AG04449 (cell line): ENCODE data around the gene IGF2BP1.
"Not testable (repeated sequence)": the region's sequence is repeated elsewhere in the genome, so short reads cannot be mapped to it uniquely, and the experiment has no call there.

Experiments used
- CTCF ChIA-PET: fragments of 350-600 bp; formaldehyde crosslinking; extraction: SDS; loops from one replicate; lab custom pipeline; 2021; ENCODE audit warnings: antibody characterized with exemption; lab: Yijun Ruan, JAX
- POLR2A ChIA-PET: fragments of 400-600, 350-600 bp; formaldehyde crosslinking; extraction: SDS; loops from one replicate; lab custom pipeline; 2020; ENCODE audit warnings: antibody characterized with exemption, inconsistent platforms; lab: Yijun Ruan, JAX
- DNase-seq: peaks from one replicate; pipeline ENCODE4 v3.0.0-alpha.2; 2010; ENCODE audit warnings: low read depth, low spot score
- H3K4me3 ChIP-seq: 2 replicates; pipeline ENCODE4 v1.5.1; 2011; ENCODE audit warnings: low read depth, mild to moderate bottlenecking, control low read depth, low read length
- CTCF ChIP-seq: IDR thresholded peaks from one replicate; pipeline ENCODE4 v1.5.1; 2011; ENCODE audit warnings: mild to moderate bottlenecking, moderate library complexity, low read length, control low read depth, inconsistent platforms; ENCODE audit not compliant: insufficient read depth; ENCODE audit errors: missing control alignments

The IGF2BP1 gene

GRCh38 chr17:49002766-49003165, 5.6 kb downstream of the IGF2BP1 start:
- POLR2A ChIA-PET: no interaction called here
- no peak for TF ChIP-seq CTCF
- H3K4me3 ChIP-seq: no peak overlapping the region
- no peak for DNase-seq
- CTCF ChIA-PET: interaction anchor here (0.9 to 6.1 kb wide), 4 partner anchors 8 to 30 kb away, joined by 3 to 52 read pairs (median 6); no protein-coding TSS in a partner anchor

GRCh38 chr17:49003557-49004511, 6.6 kb downstream of the IGF2BP1 start:
- no peak for TF ChIP-seq CTCF
- no peak for DNase-seq
- ChIA-PET CTCF (interaction anchor here (0.9 to 6.1 kb wide), 9 partner anchors 9 to 43 kb away, joined by 3 to 52 read pairs (median 4); no protein-coding TSS in a partner anchor), POLR2A (interaction anchor here (0.6 kb wide), 1 partner anchor 59 kb away, joined by 3 read pairs; no protein-coding TSS in a partner anchor)
- peak overlapping the region; percentile 58 for H3K4me3 ChIP-seq

- ChIA-PET CTCF (interaction anchor here (0.7 to 6.1 kb wide), 10 partner anchors 9 to 51 kb away, joined by 3 to 52 read pairs (median 4); no protein-coding TSS in a partner anchor), POLR2A (no interaction called here)
- TF ChIP-seq CTCF: no peak
- DNase-seq: no peak
- H3K4me3 ChIP-seq: no peak overlapping the region
Observed at GRCh38 chr17:49005140-49005539, 8.0 kb downstream of the IGF2BP1 start.

- POLR2A ChIA-PET, H3K4me3 ChIP-seq, DNase-seq: not testable (repeated sequence)
- CTCF ChIA-PET: interaction anchor here (1.1 kb wide), 1 partner anchor 24 kb away, joined by 4 read pairs; no protein-coding TSS in a partner anchor
Observed at GRCh38 chr17:49008908-49009307, 11.7 kb downstream of the IGF2BP1 start.

- ChIA-PET CTCF (interaction anchor here (0.6 to 5.6 kb wide), 6 partner anchors 8 to 51 kb away, joined by 3 to 52 read pairs (median 8); no protein-coding TSS in a partner anchor), POLR2A (no interaction called here)
- H3K4me3 ChIP-seq: 0 out of 2 replicates have a peak overlapping the region, but pooled peaks have one; percentile 3
Observed at GRCh38 chr17:49012769-49013255, 15.6 kb downstream of the IGF2BP1 start.

More at GRCh38 chr17:49012769-49013255, 15.6 kb downstream of the IGF2BP1 start:
- no peak for DNase-seq
- no peak for TF ChIP-seq CTCF
